Breast epithelium (tissue), 4 donors: ENCODE measurements around the gene TRMT44. TPM values are rescaled to one million over a fixed set of nuclear protein-coding genes. Genes with fewer than 3 reads are reported as not detected.

Experiments
- DNase-seq, 2 donors: peaks; one replicate each; pipeline ENCODE4 v3.0.0-alpha.2; 2019; ENCODE audit warnings: low spot score in 2 of 2
- H3K27ac ChIP-seq, 2 donors: fragments of 200-600 bp; sonication (generic) in 1 of 2; one replicate each; pipeline ENCODE4 v1.5.1; 2016 to 2019; ENCODE audit warnings: mild to moderate bottlenecking in 1 of 2
- H3K27me3 ChIP-seq, 2 donors: fragments of 200-600 bp; sonication (generic) in 1 of 2; one replicate each; pipeline versions ENCODE4 v1.5.1 to v1.6.0; 2017 to 2019; ENCODE audit warnings: control low read depth in 1 of 2, mild to moderate bottlenecking in 1 of 2
- H3K36me3 ChIP-seq: fragments of 200-600 bp; one replicate; pipeline ENCODE4 v1.5.1; 2019
- H3K4me1 ChIP-seq, 2 donors: fragments of 200-600 bp; sonication (generic); one replicate each; pipeline ENCODE4 v1.5.1; 2016 to 2019; ENCODE audit warnings: control low read depth in 1 of 2
- H3K4me3 ChIP-seq, 3 donors: fragments of 200-600 bp; sonication (generic); 1 replicate in 2 of 3; 2 replicates in 1 of 3; pipeline ENCODE4 v1.5.1; 2016 to 2019; ENCODE audit warnings: mild to moderate bottlenecking in 3 of 3, moderate library complexity in 2 of 3
- H3K9me3 ChIP-seq, 2 donors: fragments of 200-600 bp; sonication (generic) in 1 of 2; one replicate each; pipeline ENCODE4 v1.5.1; 2016 to 2019; ENCODE audit warnings: control low read depth in 1 of 2
- CTCF ChIP-seq, 3 donors: fragments of 450-650 bp; IDR thresholded peaks; one replicate each; pipeline ENCODE4 v1.5.1; 2016 to 2017; ENCODE audit warnings: antibody characterized with exemption in 3 of 3, mild to moderate bottlenecking in 3 of 3, moderate library complexity in 3 of 3
- POLR2A ChIP-seq: fragments of 450-650 bp; IDR thresholded peaks from one replicate; pipeline ENCODE4 v1.6.1; 2016; ENCODE audit warnings: antibody characterized with exemption, mild to moderate bottlenecking, moderate library complexity
- POLR2AphosphoS5 ChIP-seq, 3 donors: sonication (generic); formaldehyde crosslinking; IDR thresholded peaks; one replicate each; pipeline ENCODE4 v1.6.1; 2017; ENCODE audit warnings: antibody characterized with exemption in 3 of 3
- intact Hi-C: fragments of 100-400 bp; cut with DNase I; formaldehyde crosslinking; loops from one replicate; pipeline ENCODE4 v1.15.1; 2023; ENCODE audit warnings: low total_unique reads
- total RNA-seq, 3 donors: library from RNA; depleted of rRNA; stranded (reverse); fragments of >200 nt; gene quantifications; one replicate each; pipeline ENCODE4 v1.1.0, GENCODE V29; 2016

The TRMT44 gene
- total RNA-seq, 3 donors from 2014 or later: 24.6 to 47.7 (median 28.2) TPM

- peaks cover 5 to 14% of the 10 kb centered on the region in 2 donors for H3K9me3 ChIP-seq
- intact Hi-C loops: no loop called here
- no peaks in the 10 kb centered on the region for H3K4me1 ChIP-seq
- H3K4me3 ChIP-seq: no peak overlapping the region
- H3K36me3 ChIP-seq: no peaks in the 10 kb centered on the region
- H3K27me3 ChIP-seq: no peaks in the 10 kb centered on the region
- TF ChIP-seq POLR2AphosphoS5 (IDR thresholded peaks at IDR 0.05) (no peak), CTCF (IDR thresholded peaks at IDR 0.05) (no peak), POLR2A (no peak)
- DNase-seq: no peak
- no peak overlapping the region for H3K27ac ChIP-seq
Measured at GRCh38 chr4:8524595-8525382, 84.2 kb downstream of the TRMT44 start.

GRCh38 chr4:8525383-8526120 is 85.0 kb downstream of the TRMT44 start:
- Histone ChIP-seq H3K27ac (no peak overlapping the region), H3K4me1 (no peaks in the 10 kb centered on the region), H3K9me3 (peaks cover 5 to 14% of the 10 kb centered on the region in 2 donors), H3K27me3 (no peaks in the 10 kb centered on the region), H3K36me3 (no peaks in the 10 kb centered on the region), H3K4me3 (no peak overlapping the region)
- intact Hi-C loops: no loop called here
- no peak for DNase-seq
- TF ChIP-seq CTCF (IDR thresholded peaks at IDR 0.05) (no peak), POLR2AphosphoS5 (IDR thresholded peaks at IDR 0.05) (no peak), POLR2A (no peak)

Other genes with a start within 250 kb of the TRMT44 start
- gene SH3TC1, start 241.5 kb upstream of the TRMT44 start, total RNA-seq: 10 to 100 TPM; 16.4 to 28.8 (median 17.3) TPM
- 10 to 100 TPM in 2 of 3 donors, 1 to 10 TPM in 1; 8.5 to 53.9 (median 19.7) TPM for gene HTRA3, start 171.0 kb upstream of the TRMT44 start, total RNA-seq
- 10 to 100 TPM; 24.0 to 69.4 (median 47.9) TPM for gene ACOX3, start 54 bp upstream of the TRMT44 start, total RNA-seq
- under 1 TPM in 2 of 3 donors, not detected in 1; 0.15 to 0.33 TPM for gene GPR78, start 139.6 kb downstream of the TRMT44 start, total RNA-seq
- 10 to 100 TPM in 1 of 3 donors, 1 to 10 TPM in 2; 2.9 to 13.4 (median 7.5) TPM for gene CPZ, start 152.0 kb downstream of the TRMT44 start, total RNA-seq